NCI-H128 (cell line): ENCODE results near the gene KPNA1.
A peak's percentile ranks its signal among the peaks of the same experiment; 100 is the strongest.

Experiments used
- DNase-seq: peaks from one replicate; lab custom pipeline; 2025; ENCODE audit not compliant: unreplicated experiment; lab: John Stamatoyannopoulos, UW

KPNA1 gene

DNA sequence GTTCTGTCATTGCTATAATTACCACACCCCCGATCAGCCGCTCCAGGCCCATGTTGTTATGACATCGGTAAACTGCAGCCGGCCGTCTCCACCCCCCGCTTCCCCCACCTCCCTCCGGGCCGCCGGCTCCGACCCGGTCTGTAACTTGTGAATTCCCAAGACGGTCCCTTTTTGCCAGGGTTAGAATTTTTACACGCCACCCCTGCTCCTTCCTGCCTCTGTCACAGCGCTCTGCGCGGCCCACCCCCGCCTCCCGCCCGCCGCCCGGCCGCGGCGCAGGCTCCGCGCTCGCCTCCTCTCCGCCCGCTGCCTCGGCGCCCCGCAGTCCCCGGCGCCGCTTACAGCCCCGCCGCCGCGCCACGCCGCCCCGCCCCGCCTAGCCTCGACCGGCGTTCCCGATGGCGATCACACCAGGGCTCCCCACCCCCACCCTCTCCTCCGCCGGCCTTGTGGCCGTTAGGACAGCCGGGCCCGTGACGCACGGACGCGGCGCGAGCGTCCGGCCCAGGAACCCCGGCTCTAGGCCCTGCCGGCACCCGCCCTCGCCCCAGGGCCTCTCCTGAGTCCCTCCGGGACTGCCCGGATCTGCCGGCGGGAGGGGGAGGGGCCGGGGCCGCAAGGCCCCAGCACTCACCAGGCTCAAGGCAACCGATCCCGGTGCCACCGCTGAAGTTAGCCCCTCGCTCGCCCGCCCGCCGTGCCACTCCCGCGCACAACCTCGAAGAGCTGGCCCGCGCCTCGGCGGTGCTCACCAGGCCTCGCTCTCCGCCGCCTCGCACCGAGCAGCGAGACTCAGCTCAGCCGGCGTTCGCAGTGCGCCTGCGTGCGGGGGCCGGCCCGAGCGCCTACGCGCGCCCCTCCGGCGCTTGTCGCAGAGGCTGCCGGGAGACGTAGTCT, at the start of gene KPNA1:
Gene KPNA1, minus strand, starts transcription at position 817 of the 897 bp plus-strand sequence. CDS start 18,374 bp downstream, outside the sequence.
- peak; percentile 82 for DNase-seq

DNA sequence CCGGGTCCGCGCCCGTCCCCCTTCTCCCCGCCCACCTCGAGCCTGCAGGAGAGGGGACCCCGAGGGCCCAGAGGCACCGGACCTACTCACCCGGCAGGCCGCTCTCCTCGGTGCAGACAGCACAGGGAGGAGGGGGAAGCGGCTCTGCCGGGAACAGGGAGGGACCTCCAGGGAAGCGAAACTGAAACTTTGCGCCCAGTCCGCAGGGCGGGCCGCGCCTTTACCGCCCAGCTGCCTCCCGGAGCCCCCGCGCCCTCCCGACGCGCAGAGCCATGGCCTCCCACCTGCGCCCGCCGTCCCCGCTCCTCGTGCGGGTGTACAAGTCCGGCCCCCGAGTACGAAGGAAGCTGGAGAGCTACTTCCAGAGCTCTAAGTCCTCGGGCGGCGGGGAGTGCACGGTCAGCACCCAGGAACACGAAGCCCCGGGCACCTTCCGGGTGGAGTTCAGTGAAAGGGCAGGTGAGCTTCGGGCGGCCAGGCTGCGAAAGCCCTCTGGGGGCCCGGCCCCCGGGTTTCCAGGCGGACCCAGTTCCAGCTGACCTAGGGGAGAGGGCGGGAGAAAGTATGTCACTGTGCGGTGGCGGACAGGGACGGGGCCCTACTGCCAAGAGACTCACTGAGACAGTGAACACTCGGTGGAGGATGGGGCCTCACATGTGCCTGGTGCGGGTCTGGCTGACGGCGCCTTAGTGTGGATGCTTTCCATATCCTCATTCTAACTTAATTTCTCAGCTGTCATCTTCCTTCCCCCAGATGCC, 49.6 kb upstream of the KPNA1 start, which contains the start of the genes DTX3L and PARP9:
Gene DTX3L, plus strand, starts transcription at position 184 of the 758 bp plus-strand sequence. Its CDS starts 89 bp downstream, at position 273.
Gene PARP9, minus strand, starts transcription at position 146 of the 758 bp plus-strand sequence. CDS start 4,680 bp downstream, outside the sequence.
- DNase-seq = peak; percentile 32

DNA sequence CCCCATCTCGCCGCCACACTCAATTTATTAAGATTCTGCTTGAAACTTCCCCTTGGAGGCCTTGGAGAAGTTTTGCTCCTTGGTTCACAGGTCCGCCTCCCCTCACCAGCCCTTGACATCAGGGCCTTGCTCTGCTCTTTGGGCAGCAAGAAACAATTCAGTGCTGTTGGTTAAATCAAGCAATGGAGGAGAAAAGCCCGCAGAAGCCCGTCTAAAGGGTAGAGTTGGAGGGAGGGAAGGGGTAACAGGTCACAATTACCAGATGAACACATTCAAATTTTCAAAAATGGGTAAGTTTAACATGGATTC, 48.9 kb upstream of the KPNA1 start:
- no peak for DNase-seq

DNA sequence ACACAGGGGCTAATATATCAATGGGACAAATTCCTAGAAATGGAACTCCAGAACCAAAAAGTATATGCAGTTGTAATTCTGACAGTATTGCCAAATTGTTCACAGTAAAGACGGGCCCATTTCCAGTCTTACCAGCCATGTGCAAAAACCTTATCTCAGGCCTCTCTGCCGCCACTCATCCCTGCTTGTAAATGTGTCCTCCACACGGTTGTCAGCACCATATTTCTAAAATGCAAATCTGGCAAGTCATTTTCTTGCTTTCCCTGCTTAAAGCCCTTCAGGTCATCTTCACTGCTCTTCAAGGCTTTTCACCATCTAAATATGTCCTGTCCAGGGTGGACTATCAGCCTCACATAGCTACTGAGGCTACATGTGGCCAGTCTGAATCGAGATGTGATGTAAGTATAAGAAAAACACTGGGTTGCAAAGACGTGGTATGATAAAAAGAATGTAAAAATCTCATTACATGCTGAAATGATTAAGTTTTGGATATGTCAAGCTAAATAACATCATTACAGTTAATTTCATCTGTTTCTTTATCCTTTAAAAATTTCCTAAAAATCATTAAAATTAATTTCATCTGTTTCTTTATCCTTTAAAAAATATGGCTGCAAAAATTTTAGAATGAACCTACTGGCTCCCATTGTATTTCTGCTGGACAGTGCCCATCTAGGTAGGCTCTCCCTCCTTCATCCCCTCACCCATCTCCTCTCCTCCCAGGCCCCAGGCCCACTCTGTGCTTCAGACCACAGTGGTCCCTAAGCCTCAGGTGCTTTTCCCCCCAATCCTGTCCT, 48.4 kb upstream of the KPNA1 start:
- no peak for DNase-seq

DNA sequence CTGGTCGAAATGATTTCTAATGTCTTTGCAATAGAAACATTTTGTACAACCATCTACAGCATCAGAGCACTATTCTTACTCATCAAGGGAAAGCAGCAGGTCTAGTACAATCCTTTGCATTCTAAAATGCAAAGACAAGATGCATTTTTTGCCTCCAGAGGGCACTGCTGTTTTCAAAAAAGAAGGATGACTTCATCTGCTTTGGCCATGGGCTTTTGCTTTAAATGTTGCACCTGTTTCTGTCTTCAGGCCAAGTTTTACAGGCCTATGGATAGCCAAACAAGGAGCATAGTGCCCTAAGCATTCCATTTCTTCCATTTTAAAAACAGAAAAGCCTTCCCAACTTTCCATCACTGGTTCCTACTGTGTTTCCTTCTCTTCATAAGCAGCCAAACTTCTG, 45.9 kb upstream of the KPNA1 start:
- peak; percentile 50 for DNase-seq

DNA sequence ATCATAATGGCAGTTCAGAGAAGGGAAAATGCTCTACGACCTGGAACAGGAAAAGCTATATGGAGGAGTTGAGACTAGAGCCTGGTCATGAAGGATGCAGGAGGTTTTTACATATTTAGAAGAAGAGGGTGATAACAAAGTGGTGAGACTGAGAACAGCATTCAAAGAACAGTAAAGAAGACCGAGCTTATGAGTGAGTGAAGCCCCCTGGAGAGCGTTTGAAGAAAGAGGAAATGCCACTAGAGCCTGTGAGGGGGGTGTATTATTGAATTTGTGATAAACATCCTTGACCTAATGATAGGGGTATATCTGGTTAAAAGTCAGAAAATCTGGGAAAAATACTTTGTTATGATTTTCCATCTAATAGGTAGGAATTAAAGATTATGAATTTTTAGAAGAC, 45.2 kb upstream of the KPNA1 start:
- DNase-seq = no peak

DNA sequence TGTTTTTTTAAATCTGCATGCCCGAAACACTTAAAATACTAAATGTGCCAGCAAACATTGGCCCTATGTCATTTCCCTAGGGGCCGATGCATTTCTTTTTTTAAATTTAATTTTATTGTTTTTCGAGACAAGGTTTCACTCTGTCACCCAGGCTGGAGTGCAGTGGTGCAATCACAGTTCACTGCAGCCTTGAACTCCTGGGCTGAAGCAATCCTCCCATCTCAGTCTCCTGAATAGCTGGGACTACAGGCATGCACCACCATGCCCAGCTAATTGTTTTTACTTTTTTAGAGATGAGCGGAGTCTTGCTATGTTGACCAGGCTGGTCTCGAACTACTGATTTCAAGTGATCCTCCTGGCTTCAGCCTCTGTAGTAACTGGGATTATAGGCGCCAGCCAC, 43.9 kb upstream of the KPNA1 start:
- DNase-seq = no peak

DNA sequence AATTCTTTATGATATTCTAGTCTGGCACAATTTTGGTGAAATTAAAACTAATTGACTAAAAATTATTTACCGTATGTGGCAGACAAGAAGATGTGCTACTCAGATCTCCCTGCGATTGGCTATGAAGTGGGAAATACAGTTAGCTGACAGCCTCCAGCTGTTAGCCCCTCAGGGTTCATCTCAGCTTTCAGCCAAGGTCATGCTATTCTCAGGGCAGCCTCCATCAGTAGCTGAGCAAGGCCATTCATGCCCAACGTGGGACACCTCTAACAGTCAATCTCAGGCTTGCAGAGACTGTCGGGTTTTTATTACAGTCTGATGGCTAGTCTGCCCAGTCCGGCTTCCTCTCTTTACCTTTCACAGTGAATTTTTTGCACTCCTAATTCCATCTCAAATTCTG, 42.6 kb upstream of the KPNA1 start:
- DNase-seq = no peak

DNA sequence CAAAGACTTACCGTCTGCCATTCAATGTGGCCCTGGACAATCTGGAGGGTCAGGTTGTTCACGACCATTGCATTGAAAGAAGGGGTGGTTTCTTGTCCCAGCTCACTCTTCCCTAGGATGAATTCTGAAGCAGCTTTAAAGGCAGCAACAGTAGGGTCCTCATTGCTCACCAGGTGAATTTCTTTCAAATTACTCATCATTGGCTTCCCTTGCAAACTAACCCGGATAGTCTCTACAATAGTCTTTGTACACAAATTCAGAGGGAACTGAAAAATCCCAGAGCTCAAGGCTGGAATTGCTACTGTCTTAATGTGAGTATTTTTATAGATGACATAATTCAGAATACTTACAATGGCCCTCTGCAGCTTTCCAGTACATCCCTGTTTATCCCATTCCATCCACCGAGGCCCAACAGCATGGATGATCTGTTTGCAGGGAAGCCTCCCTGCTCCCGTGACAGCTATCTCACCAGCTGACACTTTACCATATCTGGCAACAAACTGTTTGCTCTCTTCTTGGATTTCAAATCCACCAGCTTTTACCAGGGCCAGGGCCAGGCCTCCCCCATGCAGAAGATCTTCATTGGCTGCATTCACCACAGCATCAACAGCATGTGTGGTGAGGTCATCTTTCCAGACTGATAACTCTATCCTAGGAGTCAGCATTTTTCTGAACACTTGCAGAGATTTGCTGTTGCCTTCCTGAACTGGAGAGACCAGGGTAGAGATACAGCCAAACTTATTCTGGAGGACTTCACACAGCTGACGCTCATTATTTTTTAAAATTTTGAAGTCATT, 40.7 kb upstream of the KPNA1 start:
- no peak for DNase-seq

DNA sequence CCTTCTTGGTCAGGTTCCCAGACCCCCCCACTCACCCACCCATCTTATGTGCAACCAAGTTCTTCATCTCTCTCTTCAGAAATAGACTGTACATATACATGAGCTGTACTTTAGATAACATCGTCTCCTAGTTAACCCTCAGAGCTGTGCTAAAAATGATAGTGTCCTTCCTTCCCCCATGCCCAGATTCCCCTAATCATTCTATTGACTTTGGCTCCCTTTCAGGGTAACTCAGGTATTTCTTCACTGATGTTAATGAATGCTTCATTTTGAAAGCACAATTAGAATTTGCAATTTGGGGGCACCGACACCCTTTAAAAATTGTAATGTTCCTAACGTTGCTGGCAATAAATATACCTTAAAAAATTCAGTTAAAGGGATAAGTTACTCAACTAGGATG, 38.4 kb upstream of the KPNA1 start:
- no peak for DNase-seq

DNA sequence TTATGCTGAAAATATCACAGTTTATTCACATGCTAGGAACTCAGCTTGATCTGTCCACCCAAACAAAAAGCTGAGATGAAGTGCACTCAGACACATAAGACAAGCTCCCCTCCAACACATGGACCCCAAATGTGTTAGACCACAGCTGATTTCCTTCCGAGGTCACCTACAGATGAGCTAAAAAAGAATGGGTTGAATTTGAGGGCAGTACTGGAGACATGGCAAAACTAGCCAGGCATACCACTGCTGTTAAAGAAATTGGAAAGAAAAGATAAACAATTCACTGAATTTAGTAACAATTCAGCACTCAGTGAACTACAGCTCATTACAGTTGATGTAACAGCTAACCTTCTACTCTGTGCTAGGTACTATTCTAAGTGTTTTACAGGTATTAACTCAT, 33.9 kb upstream of the KPNA1 start:
- no peak for DNase-seq

DNA sequence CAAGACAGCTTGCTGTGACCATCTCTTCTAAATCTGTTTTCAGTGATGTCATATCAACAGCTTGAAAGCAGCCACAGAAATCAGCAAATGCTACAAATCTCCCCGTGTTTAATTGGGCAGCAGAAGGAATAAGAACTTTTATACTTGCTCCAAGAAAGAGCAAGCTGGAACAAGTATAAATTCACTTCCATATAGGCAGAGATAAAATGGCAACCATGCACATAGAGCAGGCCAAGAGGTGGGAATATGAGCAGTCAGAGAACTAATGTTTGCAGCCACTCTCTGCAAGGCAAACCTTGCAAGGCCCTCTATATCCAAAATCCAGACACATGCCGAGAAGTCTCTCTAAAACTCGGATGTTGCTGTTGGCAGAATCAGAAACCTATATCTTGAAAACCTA, 33.3 kb upstream of the KPNA1 start:
- no peak for DNase-seq

DNA sequence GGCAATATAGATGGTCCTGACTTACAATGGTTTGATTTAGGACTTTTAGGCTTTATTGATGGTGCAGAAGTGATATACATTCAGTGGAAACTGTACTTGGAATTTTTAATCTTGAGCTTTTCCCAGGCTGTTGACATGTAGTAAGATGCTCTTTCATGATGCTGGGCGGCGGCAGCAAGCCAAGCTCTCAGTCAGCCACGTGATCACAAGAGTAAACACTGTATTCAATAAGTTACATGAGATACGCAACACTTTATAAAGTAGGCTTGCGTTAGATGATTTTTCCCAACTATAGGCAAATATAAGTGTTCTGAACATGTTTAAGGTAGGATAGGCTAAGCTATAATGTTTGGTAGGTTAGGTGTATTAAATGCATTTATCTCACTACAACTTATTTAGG, 31.4 kb upstream of the KPNA1 start:
- DNase-seq = no peak

DNA sequence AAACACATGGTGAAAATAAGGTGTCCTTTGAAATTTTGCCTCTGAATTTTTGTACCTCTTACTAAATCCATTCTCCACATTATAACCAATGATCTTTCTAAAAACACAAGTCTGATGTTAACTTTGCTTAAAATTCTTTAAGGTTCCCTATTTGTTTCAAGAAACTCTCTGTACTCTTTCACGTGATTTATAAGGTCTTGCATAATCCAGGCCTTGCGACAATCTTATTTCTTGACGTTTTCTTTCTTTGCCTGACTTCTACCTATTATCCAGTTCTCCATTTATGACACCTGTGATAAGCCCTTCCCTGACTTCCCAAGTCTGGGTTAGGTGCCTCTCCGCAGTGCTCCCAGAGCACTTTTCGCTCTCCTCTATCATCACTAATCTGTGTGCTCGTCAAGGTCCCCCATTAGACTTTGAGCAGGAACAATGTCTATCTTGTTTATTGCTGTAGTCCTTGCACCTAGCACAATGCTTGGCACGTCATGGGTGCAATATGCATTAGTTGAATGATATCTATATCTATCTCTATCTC, 24.3 kb upstream of the KPNA1 start:
- no peak for DNase-seq

DNA sequence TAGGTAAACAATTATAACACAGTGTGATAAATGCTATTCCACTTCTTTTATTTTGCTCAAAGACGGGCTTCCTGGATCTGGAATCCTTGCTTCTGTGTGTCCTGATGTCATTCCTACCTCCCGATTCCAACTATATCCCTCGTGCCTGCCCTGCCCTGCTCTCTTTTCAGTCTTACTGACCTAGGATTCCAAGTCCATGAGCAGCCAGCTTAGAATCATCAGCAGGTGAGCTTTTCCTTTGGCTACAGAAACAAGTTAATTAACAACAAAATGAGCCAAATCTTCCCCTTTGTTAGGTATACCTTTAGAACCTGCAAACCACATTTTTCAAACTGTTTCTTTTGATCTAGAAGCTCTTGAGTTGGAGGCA, 21.9 kb upstream of the KPNA1 start:
- DNase-seq = no peak

DNA sequence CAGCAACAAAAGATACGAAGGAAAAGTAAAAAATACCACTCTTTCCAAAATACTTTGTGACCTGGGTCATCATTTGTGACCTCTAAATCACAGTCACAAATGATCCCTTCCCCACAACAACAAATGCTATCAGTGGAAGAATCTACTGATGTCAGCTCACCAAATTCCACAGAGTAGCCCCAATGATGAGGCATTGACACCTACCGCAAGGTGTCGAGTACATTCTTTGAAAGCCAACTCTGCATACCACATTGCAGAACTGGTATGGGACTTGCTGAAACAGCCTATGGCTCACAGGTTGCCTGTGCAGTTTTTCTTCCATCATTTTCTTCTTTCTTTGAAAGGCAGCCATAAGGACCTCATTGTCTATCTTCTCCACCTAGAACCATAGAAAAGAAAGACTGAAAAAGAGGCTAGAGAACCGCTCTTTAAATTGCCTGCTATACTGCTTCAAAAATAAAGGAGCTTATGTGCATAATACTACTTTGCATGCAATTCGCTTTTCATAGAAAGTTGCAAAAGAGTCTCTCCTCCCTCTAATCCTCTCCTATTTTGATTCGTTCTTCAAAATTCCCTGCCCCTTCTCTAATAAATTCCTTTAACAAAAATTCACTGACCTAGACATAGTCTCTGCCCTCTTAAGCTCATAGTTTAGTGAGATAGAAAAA, 21.4 kb upstream of the KPNA1 start:
- DNase-seq = no peak

DNA sequence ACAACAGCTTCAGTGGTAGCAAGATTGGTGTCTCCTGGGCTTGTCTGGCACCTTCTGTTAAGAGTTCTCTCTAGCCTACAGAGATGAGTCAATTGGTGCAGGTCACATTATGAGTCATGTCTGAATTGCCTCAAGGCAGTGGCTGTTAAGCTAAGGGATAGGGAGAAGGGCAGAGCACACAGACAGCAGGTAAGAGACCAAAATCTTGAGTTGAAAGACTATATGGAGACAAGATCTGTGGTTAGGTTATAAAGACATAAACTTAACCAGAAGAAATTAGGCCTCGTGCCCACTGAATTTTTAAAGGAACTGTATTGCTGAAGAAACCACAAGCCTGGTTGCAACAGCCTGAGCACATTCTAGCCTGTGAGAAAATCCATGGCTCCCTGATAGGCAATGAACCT, 19.2 kb upstream of the KPNA1 start:
- DNase-seq = no peak

DNA sequence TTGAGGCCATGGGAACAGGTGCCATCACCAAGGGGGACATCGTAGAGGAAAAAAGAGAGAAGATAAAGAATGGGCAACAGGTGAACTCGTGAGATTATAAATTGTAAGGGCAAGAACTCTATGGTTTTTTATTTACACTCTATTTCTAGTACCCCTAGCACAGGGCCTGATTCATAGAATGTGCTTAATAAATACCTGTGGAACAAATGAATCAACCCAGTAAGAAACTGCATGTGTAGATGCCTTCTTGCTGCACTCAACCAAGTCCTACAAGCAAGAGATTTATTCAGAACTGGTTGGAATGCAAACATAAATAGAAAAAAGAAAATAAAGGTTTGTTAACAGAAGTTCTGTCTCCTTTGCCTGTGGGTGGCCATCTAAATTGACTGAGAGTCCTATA, 18.7 kb upstream of the KPNA1 start:
- no peak for DNase-seq

DNA sequence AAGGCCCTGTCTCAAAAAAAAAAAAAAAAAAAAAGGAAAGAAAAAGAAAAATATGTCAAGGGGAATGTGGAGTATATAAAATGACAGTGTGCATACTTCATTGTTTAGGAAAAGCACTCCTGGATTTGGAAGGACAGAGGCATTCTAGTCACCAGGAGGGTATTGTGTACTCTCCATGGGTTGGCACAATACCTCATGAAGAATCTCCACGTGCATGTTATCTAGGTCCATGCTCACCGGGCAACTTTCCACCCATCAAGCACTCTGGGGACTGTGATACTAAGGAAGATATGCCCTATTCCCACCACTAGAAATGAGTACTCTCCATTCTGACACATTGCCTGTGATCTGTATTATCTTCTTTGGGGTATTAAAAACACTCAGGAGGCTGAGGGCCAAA, 15.4 kb upstream of the KPNA1 start:
- no peak for DNase-seq

DNA sequence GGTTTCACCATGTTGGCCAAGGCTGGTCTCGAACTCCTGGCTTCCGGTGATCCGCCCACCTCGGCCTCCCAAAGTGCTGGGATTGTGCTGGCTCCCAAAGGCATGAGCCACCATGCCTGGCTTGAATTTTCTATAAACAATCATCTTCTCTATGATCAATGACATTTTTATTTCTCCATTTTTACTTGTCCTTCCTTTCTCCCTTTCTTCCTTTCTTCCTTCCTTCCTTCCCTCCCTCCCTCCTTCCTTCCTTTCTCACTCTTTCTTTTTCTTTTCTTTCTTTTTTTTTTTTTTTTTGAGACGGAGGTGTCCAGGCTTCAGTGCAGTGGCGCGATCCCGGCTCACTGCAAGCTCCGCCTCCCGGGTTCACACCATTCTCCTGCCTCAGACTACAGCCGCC, 8.6 kb upstream of the KPNA1 start:
- DNase-seq = no peak
